ENCODE data around the gene FAM120A.

FAM120A gene

GRCh38 chr9:93593144-93593658, 141.7 kb downstream of the FAM120A start:
- Histone ChIP-seq H3K4me3 (ENCODE audit: low read depth in 1 of 2, low read length in 2 of 2) (no peak overlapping the region), H3K27me3 (ENCODE audit: control insufficient read depth in 1 of 2, insufficient read depth in 2 of 2, low read length in 2 of 2) (no peaks in the 10 kb centered on the region), H3K27ac (ENCODE audit: low read depth, low read length) (no peak overlapping the region), H3K36me3 (ENCODE audit: insufficient read depth, low read length) (no peaks in the 10 kb centered on the region), H3K9ac (ENCODE audit: low read length) (no peak overlapping the region), H3K4me1 (ENCODE audit: insufficient read depth, low read length) (peaks cover 36% of the 10 kb centered on the region), H3K9me3 (ENCODE audit: low read length) (no peaks in the 10 kb centered on the region)

GRCh38 chr9:93594041-93594756, 142.7 kb downstream of the FAM120A start:
- Histone ChIP-seq H3K9me3 (ENCODE audit: low read length) (no peaks in the 10 kb centered on the region), H3K4me1 (ENCODE audit: insufficient read depth, low read length) (peaks cover 37% of the 10 kb centered on the region), H3K27ac (ENCODE audit: low read depth, low read length) (no peak overlapping the region), H3K36me3 (ENCODE audit: insufficient read depth, low read length) (no peaks in the 10 kb centered on the region), H3K4me3 (ENCODE audit: low read depth in 1 of 2, low read length in 2 of 2) (no peak overlapping the region), H3K27me3 (ENCODE audit: control insufficient read depth in 1 of 2, insufficient read depth in 2 of 2, low read length in 2 of 2) (no peaks in the 10 kb centered on the region), H3K9ac (ENCODE audit: low read length) (no peak overlapping the region)

- H3K9ac ChIP-seq (ENCODE audit: low read length), result no peak overlapping the region
- H3K27me3 ChIP-seq (ENCODE audit: control insufficient read depth in 1 of 2, insufficient read depth in 2 of 2, low read length in 2 of 2), result no peaks in the 10 kb centered on the region
- H3K4me3 ChIP-seq (ENCODE audit: low read depth in 1 of 2, low read length in 2 of 2), result no peak overlapping the region
- H3K9me3 ChIP-seq (ENCODE audit: low read length), result no peaks in the 10 kb centered on the region
- H3K36me3 ChIP-seq (ENCODE audit: insufficient read depth, low read length), result no peaks in the 10 kb centered on the region
- H3K27ac ChIP-seq (ENCODE audit: low read depth, low read length), result no peak overlapping the region
- H3K4me1 ChIP-seq (ENCODE audit: insufficient read depth, low read length), result peaks cover 33% of the 10 kb centered on the region
Observed at GRCh38 chr9:93595461-93595860, 144.0 kb downstream of the FAM120A start.

- Histone ChIP-seq H3K27ac (ENCODE audit: low read depth, low read length) (no peak overlapping the region), H3K4me3 (ENCODE audit: low read depth in 1 of 2, low read length in 2 of 2) (no peak overlapping the region), H3K9ac (ENCODE audit: low read length) (no peak overlapping the region), H3K9me3 (ENCODE audit: low read length) (no peaks in the 10 kb centered on the region), H3K27me3 (ENCODE audit: control insufficient read depth in 1 of 2, insufficient read depth in 2 of 2, low read length in 2 of 2) (no peaks in the 10 kb centered on the region), H3K4me1 (ENCODE audit: insufficient read depth, low read length) (peaks cover 32% of the 10 kb centered on the region), H3K36me3 (ENCODE audit: insufficient read depth, low read length) (no peaks in the 10 kb centered on the region)
Observed at GRCh38 chr9:93595861-93596365, 144.4 kb downstream of the FAM120A start.

- Histone ChIP-seq H3K9ac (ENCODE audit: low read length) (no peak overlapping the region), H3K9me3 (ENCODE audit: low read length) (no peaks in the 10 kb centered on the region), H3K4me1 (ENCODE audit: insufficient read depth, low read length) (peaks cover 29% of the 10 kb centered on the region), H3K4me3 (ENCODE audit: low read depth in 1 of 2, low read length in 2 of 2) (no peak overlapping the region), H3K27me3 (ENCODE audit: control insufficient read depth in 1 of 2, insufficient read depth in 2 of 2, low read length in 2 of 2) (no peaks in the 10 kb centered on the region), H3K27ac (ENCODE audit: low read depth, low read length) (no peak overlapping the region), H3K36me3 (ENCODE audit: insufficient read depth, low read length) (no peaks in the 10 kb centered on the region)
Observed at GRCh38 chr9:93596399-93596798, 144.9 kb downstream of the FAM120A start.

- H3K36me3 ChIP-seq (ENCODE audit: insufficient read depth, low read length), result no peaks in the 10 kb centered on the region
- H3K4me1 ChIP-seq (ENCODE audit: insufficient read depth, low read length), result peaks cover 21% of the 10 kb centered on the region
- no peak overlapping the region for H3K4me3 ChIP-seq (ENCODE audit: low read depth in 1 of 2, low read length in 2 of 2)
- no peak overlapping the region for H3K27ac ChIP-seq (ENCODE audit: low read depth, low read length)
- no peak overlapping the region for H3K9ac ChIP-seq (ENCODE audit: low read length)
- no peaks in the 10 kb centered on the region for H3K9me3 ChIP-seq (ENCODE audit: low read length)
- no peaks in the 10 kb centered on the region for H3K27me3 ChIP-seq (ENCODE audit: control insufficient read depth in 1 of 2, insufficient read depth in 2 of 2, low read length in 2 of 2)
Observed at GRCh38 chr9:93597142-93597706, 145.7 kb downstream of the FAM120A start.

GRCh38 chr9:93597871-93598646, 146.6 kb downstream of the FAM120A start:
- Histone ChIP-seq H3K4me3 (ENCODE audit: low read depth in 1 of 2, low read length in 2 of 2) (no peak overlapping the region), H3K9me3 (ENCODE audit: low read length) (no peaks in the 10 kb centered on the region), H3K36me3 (ENCODE audit: insufficient read depth, low read length) (no peaks in the 10 kb centered on the region), H3K27me3 (ENCODE audit: control insufficient read depth in 1 of 2, insufficient read depth in 2 of 2, low read length in 2 of 2) (no peaks in the 10 kb centered on the region), H3K4me1 (ENCODE audit: insufficient read depth, low read length) (peaks cover 16% of the 10 kb centered on the region), H3K9ac (ENCODE audit: low read length) (no peak overlapping the region), H3K27ac (ENCODE audit: low read depth, low read length) (no peak overlapping the region)

GRCh38 chr9:93598647-93599241, 147.3 kb downstream of the FAM120A start:
- Histone ChIP-seq H3K27ac (ENCODE audit: low read depth, low read length) (no peak overlapping the region), H3K9me3 (ENCODE audit: low read length) (no peaks in the 10 kb centered on the region), H3K4me1 (ENCODE audit: insufficient read depth, low read length) (peaks cover 16% of the 10 kb centered on the region), H3K36me3 (ENCODE audit: insufficient read depth, low read length) (no peaks in the 10 kb centered on the region), H3K9ac (ENCODE audit: low read length) (no peak overlapping the region), H3K4me3 (ENCODE audit: low read depth in 1 of 2, low read length in 2 of 2) (no peak overlapping the region), H3K27me3 (ENCODE audit: control insufficient read depth in 1 of 2, insufficient read depth in 2 of 2, low read length in 2 of 2) (no peaks in the 10 kb centered on the region)

GRCh38 chr9:93599571-93600403, 148.3 kb downstream of the FAM120A start:
- H3K4me1 ChIP-seq (ENCODE audit: insufficient read depth, low read length), result peaks cover 16% of the 10 kb centered on the region
- no peaks in the 10 kb centered on the region for H3K9me3 ChIP-seq (ENCODE audit: low read length)
- H3K27ac ChIP-seq (ENCODE audit: low read depth, low read length), result no peak overlapping the region
- no peaks in the 10 kb centered on the region for H3K27me3 ChIP-seq (ENCODE audit: control insufficient read depth in 1 of 2, insufficient read depth in 2 of 2, low read length in 2 of 2)
- H3K9ac ChIP-seq (ENCODE audit: low read length), result no peak overlapping the region
- H3K4me3 ChIP-seq (ENCODE audit: low read depth in 1 of 2, low read length in 2 of 2), result no peak overlapping the region
- H3K36me3 ChIP-seq (ENCODE audit: insufficient read depth, low read length), result no peaks in the 10 kb centered on the region

GRCh38 chr9:93600504-93600903, 149.0 kb downstream of the FAM120A start:
- Histone ChIP-seq H3K9me3 (ENCODE audit: low read length) (no peaks in the 10 kb centered on the region), H3K36me3 (ENCODE audit: insufficient read depth, low read length) (no peaks in the 10 kb centered on the region), H3K27me3 (ENCODE audit: control insufficient read depth in 1 of 2, insufficient read depth in 2 of 2, low read length in 2 of 2) (no peaks in the 10 kb centered on the region), H3K4me1 (ENCODE audit: insufficient read depth, low read length) (peaks cover 16% of the 10 kb centered on the region), H3K9ac (ENCODE audit: low read length) (no peak overlapping the region), H3K4me3 (ENCODE audit: low read depth in 1 of 2, low read length in 2 of 2) (no peak overlapping the region), H3K27ac (ENCODE audit: low read depth, low read length) (no peak overlapping the region)

All from muscle layer of colon (tissue), 2 donors.